ENCODE results near the gene TMEM258. TPM values are rescaled to one million over a fixed set of nuclear protein-coding genes. Genes with fewer than 3 reads are reported as not detected.

Gene TMEM258
- total RNA-seq, 1 experiment from 2014 or later = 201 TPM

DNA sequence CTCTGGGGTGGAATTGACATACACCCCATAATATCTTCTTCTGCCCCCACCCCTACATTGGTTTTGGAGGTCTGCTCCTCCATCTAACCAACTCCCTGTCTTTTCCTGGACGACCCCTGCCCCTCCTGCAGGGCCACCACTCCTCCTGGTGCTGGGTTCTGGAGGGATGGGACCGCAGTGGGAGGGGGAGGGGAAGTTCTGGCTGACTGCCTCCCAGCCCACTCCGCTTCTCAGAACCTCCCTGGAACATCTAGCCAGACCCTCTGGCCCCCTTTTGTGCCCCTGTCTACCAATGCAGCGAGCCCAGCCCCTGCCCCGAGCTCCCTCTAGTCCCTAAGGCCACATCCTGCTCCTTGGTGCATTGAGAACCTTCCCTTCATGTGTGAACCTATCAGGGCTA, 38.7 kb downstream of the TMEM258 start:
- Histone ChIP-seq H3K23ac (ENCODE audit: insufficient read length, low read depth, low read length) (no peak overlapping the region), H2BK20ac (ENCODE audit: low read depth, low read length, poor library complexity, severe bottlenecking) (no peak overlapping the region), H3K79me2 (ENCODE audit: insufficient read depth, low read length) (no peaks in the 10 kb centered on the region), H2AK5ac (ENCODE audit: insufficient read length, low read length) (no peak overlapping the region), H4K8ac (replicated peaks; ENCODE audit: insufficient read length, low read depth, low read length) (no peak overlapping the region), H2AFZ (ENCODE audit: low read length) (no peak overlapping the region), H3K23me2 (ENCODE audit: insufficient read length, low read depth, low read length, poor library complexity, severe bottlenecking) (peaks cover 5% of the 10 kb centered on the region), H3K56ac (ENCODE audit: insufficient read length, low read depth, low read length) (no peak overlapping the region), H3K4me1 (ENCODE audit: insufficient read depth, low read length) (peaks cover 6% of the 10 kb centered on the region; the same call in 1 of the 2 replicates), H4K91ac (ENCODE audit: insufficient read length, low read depth, low read length) (no peak overlapping the region), H3K27ac (ENCODE audit: insufficient read length, low read depth, low read length) (no peak overlapping the region), H2BK15ac (ENCODE audit: low read depth, low read length) (no peak overlapping the region), H3K9me3 (ENCODE audit: control insufficient read depth, low read depth, low read length) (no peaks in the 10 kb centered on the region), H2BK120ac (ENCODE audit: low read depth, low read length, poor library complexity, severe bottlenecking) (no peak overlapping the region), H3T11ph (ENCODE audit: low read length) (no peak overlapping the region), H3K9ac (ENCODE audit: extremely low read depth, insufficient read length, low read length) (no peak overlapping the region), H3K27me3 (ENCODE audit: insufficient read depth, low read length) (peaks cover 8% of the 10 kb centered on the region; the same call in 1 of the 2 replicates), H2BK5ac (ENCODE audit: insufficient read length, low read length) (no peak overlapping the region), H4K20me1 (ENCODE audit: control insufficient read depth, insufficient read depth, insufficient read length) (no peaks in the 10 kb centered on the region), H3K18ac (ENCODE audit: insufficient read length, low read depth, low read length) (no peak overlapping the region), H3K79me1 (ENCODE audit: insufficient read depth, low read depth, low read length, poor library complexity, severe bottlenecking) (no peaks in the 10 kb centered on the region), H4K5ac (ENCODE audit: insufficient read length, low read depth, low read length) (no peak overlapping the region), H3K4ac (ENCODE audit: low read depth, low read length) (no peak overlapping the region), H2BK12ac (ENCODE audit: insufficient read length, low read depth, low read length) (no peak overlapping the region), H3K4me2 (ENCODE audit: insufficient read depth, insufficient read length, low read length) (no peak overlapping the region), H3K14ac (ENCODE audit: insufficient read depth, low read length) (no peak overlapping the region)
- H3K9me3 Mint-ChIP-seq = peaks cover 0 to 3% of the 10 kb centered on the region in 2 experiments; a peak in 1 of 5 replicates
- WGBS (ENCODE audit: extremely low coverage, insufficient read length, low lambda C conversion rate) = no CpG with 5 or more reads among the region's 5 CpGs
- H3K4me1 Mint-ChIP-seq = peaks cover 53 to 66% of the 10 kb centered on the region in 2 experiments
- TF ChIP-seq, protein P1, sequence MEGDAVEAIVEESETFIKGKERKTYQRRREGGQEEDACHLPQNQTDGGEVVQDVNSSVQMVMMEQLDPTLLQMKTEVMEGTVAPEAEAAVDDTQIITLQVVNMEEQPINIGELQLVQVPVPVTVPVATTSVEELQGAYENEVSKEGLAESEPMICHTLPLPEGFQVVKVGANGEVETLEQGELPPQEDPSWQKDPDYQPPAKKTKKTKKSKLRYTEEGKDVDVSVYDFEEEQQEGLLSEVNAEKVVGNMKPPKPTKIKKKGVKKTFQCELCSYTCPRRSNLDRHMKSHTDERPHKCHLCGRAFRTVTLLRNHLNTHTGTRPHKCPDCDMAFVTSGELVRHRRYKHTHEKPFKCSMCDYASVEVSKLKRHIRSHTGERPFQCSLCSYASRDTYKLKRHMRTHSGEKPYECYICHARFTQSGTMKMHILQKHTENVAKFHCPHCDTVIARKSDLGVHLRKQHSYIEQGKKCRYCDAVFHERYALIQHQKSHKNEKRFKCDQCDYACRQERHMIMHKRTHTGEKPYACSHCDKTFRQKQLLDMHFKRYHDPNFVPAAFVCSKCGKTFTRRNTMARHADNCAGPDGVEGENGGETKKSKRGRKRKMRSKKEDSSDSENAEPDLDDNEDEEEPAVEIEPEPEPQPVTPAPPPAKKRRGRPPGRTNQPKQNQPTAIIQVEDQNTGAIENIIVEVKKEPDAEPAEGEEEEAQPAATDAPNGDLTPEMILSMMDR (conservative IDR thresholded peaks at IDR 0.05) = no peak
- no peak for DNase-seq
- H3K27ac Mint-ChIP-seq = no peak overlapping the region
- peak overlapping the region; percentile 69 to 86 for H3K4me3 Mint-ChIP-seq
- no peaks in the 10 kb centered on the region for H3K36me3 Mint-ChIP-seq (ENCODE audit: insufficient read depth in 1 of 3, low read depth in 3 of 3)
- peaks cover 38% of the 10 kb centered on the region for H3K27me3 Mint-ChIP-seq (ENCODE audit: low read depth)
